Right lobe of liver (tissue), 4 donors: ENCODE data around the gene BMP7.

Source experiments
- POLR2A ChIP-seq: fragments of 450-650 bp; IDR thresholded peaks from one replicate; pipeline ENCODE4 v1.6.1; 2017; ENCODE audit warnings: antibody characterized with exemption, mild to moderate bottlenecking
- TF ChIP-seq, protein P1 (sequence below), 4 donors: fragments of 200-600 bp in 3 of 4; fragments of 450-650 bp in 1 of 4; IDR thresholded peaks; one replicate each; pipeline versions ENCODE4 v1.5.1 to v1.8.0; 2016 to 2022; ENCODE audit warnings: antibody characterized with exemption in 4 of 4, mild to moderate bottlenecking in 2 of 4
- donor health status: DM: no; HTN: no; CAD: no.
- donor health status: DM: no; HTN: no; CAD: no.
- donor health status: DM: no; HTN: yes; CAD: no.

DNA sequence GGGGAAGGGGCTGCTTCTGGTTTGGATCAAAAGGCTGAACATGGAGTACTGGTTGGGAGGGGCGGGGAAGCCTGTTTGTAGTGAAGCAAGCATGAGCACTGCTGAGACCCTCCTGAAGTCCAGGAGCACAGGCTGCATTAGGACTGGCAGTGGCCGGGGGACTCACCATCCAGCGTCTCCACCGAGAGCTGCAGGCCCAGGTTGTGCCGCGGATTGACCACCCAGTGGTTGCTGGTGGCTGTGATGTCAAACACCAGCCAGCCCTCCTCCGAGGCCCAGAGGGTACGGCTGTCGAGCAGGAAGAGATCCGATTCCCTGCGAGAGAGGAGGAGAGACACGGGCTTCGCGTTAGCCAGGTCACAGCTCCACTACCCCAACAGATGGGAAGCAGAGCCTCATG is 64.1 kb downstream of the BMP7 start:
- TF ChIP-seq, protein P1, sequence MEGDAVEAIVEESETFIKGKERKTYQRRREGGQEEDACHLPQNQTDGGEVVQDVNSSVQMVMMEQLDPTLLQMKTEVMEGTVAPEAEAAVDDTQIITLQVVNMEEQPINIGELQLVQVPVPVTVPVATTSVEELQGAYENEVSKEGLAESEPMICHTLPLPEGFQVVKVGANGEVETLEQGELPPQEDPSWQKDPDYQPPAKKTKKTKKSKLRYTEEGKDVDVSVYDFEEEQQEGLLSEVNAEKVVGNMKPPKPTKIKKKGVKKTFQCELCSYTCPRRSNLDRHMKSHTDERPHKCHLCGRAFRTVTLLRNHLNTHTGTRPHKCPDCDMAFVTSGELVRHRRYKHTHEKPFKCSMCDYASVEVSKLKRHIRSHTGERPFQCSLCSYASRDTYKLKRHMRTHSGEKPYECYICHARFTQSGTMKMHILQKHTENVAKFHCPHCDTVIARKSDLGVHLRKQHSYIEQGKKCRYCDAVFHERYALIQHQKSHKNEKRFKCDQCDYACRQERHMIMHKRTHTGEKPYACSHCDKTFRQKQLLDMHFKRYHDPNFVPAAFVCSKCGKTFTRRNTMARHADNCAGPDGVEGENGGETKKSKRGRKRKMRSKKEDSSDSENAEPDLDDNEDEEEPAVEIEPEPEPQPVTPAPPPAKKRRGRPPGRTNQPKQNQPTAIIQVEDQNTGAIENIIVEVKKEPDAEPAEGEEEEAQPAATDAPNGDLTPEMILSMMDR (IDR thresholded peaks at IDR 0.05) = no peak
- no peak for TF ChIP-seq POLR2A
